GM12891 (cell line): Measurements from ENCODE around the gene HOXD11.

Experiments
- DNase-seq: peaks from one replicate; pipeline ENCODE4 v3.0.0; 2011; ENCODE audit warnings: low spot score; ENCODE audit not compliant: insufficient read length
- FAIRE-seq: peaks from 2 replicates; lab custom pipeline; 2011; peaks lifted over from hg19 to GRCh38; lab: Jason Lieb, UNC
- PAX5 ChIP-seq: IDR thresholded peaks from 2 replicates; pipeline ENCODE4 v1.6.1; 2011; ENCODE audit warnings: low read length, moderate library complexity, mild to moderate bottlenecking; ENCODE audit not compliant: insufficient read depth, severe bottlenecking
- POLR2A ChIP-seq: IDR thresholded peaks from 2 replicates; pipeline ENCODE4 v1.6.1; 2011; ENCODE audit warnings: low read depth, low read length, control low read depth
- POLR2AphosphoS5 ChIP-seq: IDR thresholded peaks from 2 replicates; pipeline ENCODE4 v1.6.1; 2011; ENCODE audit warnings: low read depth, low read length, control low read depth
- POU2F2 ChIP-seq: IDR thresholded peaks from 2 replicates; pipeline ENCODE4 v1.6.1; 2011; ENCODE audit warnings: low read depth, mild to moderate bottlenecking, control low read depth, low read length, moderate library complexity
- SPI1 ChIP-seq: IDR thresholded peaks from 2 replicates; pipeline ENCODE4 v1.6.1; 2011; ENCODE audit warnings: low read depth, low read length, control low read depth
- TAF1 ChIP-seq: IDR thresholded peaks from 2 replicates; pipeline ENCODE4 v1.6.1; 2011; ENCODE audit warnings: low read depth, low read length, control low read depth

The HOXD11 gene

DNA sequence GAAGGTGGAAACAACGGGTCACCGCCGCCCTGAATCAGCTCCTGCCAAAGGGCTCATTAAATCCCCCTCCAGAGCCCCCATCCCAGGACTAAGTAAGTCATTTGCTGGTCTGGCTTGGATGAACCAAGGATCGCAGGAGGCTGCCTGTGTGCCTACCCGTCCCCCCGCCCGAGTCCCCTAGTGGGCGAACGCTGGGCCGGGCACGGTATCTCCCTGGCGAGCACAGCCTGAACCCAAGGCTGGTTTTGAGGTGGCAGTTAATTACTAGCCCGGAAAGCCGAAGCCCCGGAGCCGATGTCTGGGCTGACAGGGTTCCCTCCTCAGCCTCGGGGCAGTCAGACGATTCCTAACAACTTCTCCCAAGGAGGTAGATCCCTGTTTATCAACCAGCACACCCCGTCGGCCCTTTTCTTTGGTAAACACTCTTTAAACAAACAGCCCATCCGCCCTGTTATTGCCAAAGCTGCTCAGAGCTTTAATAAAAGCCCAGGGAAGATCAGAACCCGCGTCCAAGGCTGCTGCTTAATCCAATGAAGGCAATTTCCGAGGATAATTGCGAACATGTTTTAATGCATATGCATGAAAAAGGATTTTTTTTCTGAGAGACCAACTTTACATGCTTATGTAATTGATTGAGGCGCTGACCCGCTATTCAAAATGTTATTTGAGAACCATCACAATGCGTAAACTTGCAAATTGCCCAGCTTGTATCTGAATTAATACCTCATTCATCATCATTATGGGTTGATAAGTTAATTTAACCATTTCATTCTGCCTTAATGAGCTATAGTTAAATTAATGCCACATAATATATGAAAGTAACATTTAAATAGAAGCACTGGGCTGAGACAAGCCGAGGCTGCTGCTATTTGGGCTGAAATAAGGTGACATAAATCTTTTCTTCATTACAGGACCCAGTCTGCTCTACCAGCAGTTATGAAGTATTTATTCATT, 33.9 kb upstream of the HOXD11 start:
- FAIRE-seq (no peak), DNase-seq (no peak)
- TF ChIP-seq POU2F2 = no peak
- no peak for TF ChIP-seq POLR2AphosphoS5
- no peak for TF ChIP-seq TAF1
- no peak for TF ChIP-seq PAX5
- TF ChIP-seq POLR2A = no peak
- no peak for TF ChIP-seq SPI1

DNA sequence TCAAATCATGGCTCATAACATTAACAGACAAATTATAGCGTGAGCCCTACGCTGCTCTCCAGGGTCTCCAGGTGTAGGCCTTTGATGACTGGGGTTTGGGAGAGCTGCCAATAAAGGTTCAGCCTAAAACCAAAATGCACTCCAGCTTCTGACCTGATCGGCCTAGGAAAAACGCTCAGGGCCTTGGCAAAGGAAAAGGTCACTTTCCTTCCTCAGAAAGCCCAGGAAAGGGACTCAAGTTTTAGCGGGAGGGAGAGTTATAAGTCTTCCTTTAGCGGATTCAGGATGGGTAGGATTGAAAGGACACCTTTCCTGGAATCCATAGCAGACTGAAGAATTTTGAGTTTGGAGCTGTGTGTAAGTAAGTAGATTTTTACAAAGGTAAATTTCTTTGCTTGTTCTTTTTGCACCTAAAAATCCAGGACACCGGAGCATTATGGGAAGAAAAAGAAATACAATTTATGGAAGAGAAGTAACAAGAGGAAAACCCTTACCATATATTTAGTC, 32.1 kb upstream of the HOXD11 start:
- DNase-seq = no peak
- TF ChIP-seq PAX5 (no peak), POU2F2 (no peak), SPI1 (no peak), TAF1 (no peak), POLR2A (no peak), POLR2AphosphoS5 (no peak)
- FAIRE-seq = no peak

DNA sequence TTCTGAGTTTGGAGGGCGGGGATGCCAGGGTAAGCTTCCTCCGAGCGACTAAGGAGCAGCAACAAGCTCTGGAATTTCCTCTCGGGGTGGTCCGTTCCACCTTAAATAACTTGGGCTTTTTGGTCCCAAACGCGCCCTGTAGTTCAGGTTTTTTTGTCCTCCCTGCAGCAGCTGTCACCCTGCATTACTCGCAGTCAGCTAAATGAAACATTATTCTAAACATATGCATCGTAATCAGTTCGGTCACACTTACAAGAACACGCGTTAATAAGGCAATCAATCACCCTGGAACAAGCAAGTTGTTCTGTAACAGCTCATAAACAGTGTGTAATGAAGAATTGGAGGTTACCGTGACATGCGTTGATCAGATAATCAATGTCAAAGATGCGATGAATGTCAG, 31.6 kb upstream of the HOXD11 start:
- FAIRE-seq = no peak
- no peak for TF ChIP-seq POU2F2
- no peak for TF ChIP-seq PAX5
- TF ChIP-seq POLR2AphosphoS5 = no peak
- no peak for TF ChIP-seq TAF1
- TF ChIP-seq SPI1 = no peak
- no peak for TF ChIP-seq POLR2A
- no peak for DNase-seq

DNA sequence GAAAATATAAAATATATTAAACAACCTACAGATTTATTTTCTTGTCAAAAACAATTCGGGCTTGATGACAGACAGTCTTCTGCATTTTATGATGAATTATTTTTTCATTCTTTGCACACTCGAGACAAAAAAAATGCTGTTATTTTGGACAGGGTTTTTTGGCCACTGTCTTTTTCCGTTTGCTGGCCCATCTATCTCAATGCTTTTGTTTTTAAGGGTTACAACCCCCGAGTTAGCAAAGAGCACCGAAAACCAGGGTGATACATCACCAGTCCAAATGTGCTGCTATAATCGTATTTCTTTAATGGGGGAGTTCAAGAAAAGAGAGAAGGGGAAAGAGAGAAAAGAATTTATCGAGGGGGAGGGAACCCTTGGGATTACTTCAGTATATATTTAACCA, 31.0 kb upstream of the HOXD11 start:
- no peak for FAIRE-seq
- DNase-seq = no peak
- TF ChIP-seq PAX5 (no peak), SPI1 (no peak), TAF1 (no peak), POLR2AphosphoS5 (no peak), POU2F2 (no peak)

DNA sequence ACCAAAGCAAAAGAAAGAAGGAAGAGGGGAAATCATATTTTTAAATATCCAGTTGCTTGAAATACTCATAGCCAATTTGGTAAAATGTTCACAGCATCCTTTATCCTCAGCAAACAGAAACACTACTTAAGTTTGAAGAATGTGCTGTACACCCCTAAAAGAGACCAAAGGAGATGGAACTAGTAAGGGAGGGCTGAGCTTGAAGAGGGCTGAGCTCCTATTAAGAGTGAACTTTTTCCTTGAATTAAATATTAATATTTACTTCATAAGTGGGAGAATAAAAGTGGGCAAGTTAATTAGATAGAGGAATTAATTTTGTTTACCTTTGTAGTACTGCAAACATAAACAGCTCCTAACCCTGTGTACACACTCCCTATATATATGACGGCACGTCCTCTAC, 30.3 kb upstream of the HOXD11 start:
- FAIRE-seq (no peak), DNase-seq (no peak)
- no peak for TF ChIP-seq POLR2A
- TF ChIP-seq PAX5 = no peak
- no peak for TF ChIP-seq SPI1
- no peak for TF ChIP-seq POU2F2
- TF ChIP-seq TAF1 = no peak

DNA sequence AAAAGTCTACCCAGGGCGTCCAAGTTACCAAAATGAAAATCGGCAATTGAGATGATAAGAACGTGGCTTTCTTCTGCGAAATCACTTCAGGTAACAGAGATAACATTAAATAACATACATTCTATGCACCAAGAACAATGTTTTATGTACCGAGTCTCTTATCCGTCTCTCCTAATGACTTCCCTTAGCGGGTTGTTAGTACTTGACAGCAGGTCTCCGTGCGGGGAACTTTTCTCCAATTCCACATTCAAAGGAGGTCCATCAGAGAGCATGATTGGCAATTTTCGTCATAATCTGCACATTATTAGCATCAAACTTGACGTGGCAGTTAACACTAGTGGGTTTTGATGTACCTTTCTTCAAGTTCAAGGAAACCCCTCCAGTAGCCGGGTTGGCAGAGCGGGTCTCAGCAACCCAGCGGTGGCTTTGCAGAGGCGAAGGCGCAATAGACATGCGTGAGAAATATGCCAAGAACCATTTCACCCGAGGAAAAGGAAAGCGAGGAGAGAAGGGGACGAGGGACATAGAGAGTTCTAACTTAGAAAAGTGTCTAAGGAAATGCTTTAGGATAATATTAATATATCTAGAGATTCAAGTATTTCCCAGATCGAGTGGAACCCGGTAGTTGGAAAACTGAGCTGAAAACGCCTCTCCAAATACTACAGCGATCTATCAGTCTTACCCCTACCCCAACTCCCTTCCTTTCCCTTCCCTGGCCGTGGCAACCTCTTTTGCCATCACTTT, 28.4 kb upstream of the HOXD11 start:
- no peak for TF ChIP-seq POU2F2
- no peak for TF ChIP-seq TAF1
- TF ChIP-seq SPI1 = no peak
- TF ChIP-seq PAX5 = no peak
- no peak for FAIRE-seq
- no peak for DNase-seq

DNA sequence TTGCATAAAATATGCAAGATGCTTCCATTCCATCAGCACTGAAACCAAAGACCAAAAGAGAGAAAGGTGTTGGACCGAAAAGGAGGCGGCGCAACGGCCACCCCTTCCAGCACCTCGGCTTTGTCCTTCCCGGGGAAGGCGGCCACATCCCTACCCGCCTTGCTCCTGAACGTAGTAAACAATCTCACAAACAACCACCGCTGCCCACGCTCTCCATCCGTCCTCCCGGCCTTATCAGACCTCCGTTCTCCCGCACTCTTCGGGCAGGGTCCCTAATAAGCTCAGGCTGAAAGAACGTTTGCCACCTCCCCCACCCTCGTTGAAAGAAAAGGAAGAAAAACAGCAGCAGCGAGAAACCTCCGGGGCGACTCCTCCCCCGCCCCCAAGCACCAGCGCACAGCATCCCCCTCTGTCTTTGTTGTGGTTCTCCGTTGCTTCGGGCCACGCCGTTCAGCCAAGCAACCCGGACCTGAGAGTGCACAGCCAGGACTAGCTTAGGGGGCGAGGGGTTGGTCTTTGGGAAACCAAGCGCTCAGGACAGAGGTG, 27.7 kb upstream of the HOXD11 start:
- DNase-seq (no peak), FAIRE-seq (no peak)
- no peak for TF ChIP-seq SPI1
- no peak for TF ChIP-seq POU2F2
- no peak for TF ChIP-seq TAF1
- TF ChIP-seq POLR2A = no peak
- no peak for TF ChIP-seq PAX5
- no peak for TF ChIP-seq POLR2AphosphoS5

DNA sequence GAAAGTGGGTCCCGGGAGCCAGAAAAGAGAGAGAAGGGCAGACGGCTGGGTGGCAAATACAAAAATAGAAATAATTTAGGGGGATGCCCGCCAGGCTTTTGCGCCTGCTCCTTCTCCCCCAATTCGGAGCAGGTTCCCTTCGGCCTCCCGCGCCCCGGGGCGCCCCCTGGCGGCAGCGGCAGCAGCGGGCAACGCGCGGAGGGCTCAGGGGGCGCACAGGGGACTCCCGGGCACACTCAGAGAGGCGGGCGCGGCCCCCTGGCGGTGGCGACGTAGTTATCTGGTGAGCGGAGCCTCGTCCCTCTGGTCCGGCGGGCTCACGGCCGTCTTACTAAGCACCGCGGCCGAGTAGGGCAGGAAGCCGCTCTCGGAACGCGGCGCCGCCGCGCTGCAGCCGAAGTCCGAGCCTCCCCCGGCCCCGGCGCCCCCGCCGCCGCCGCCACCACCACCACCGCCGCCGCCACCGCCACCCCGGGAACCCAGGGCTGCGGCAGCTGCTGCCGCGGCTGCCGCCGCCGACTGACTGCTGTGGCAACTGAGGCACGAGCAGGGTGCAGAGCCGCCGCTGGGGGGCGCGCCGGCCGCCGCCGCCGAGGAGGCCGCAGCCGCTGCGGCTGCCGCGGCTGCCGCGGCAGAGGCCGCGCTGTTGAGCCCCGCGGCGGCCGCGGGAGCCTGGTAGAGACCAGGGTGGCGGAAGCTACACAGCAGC, 27.1 kb upstream of the HOXD11 start:
- FAIRE-seq = no peak
- DNase-seq = no peak
- TF ChIP-seq SPI1 (no peak), TAF1 (no peak), PAX5 (no peak), POLR2A (no peak), POLR2AphosphoS5 (no peak), POU2F2 (no peak)
